Embryonic facial prominence (tissue), 1 donor: ENCODE results near the gene ODAD2.

Source experiments
- DNase-seq: peaks from one replicate; pipeline ENCODE4 v3.0.0-alpha.2; 2016; ENCODE audit errors: extremely low spot score

The ODAD2 gene

DNA sequence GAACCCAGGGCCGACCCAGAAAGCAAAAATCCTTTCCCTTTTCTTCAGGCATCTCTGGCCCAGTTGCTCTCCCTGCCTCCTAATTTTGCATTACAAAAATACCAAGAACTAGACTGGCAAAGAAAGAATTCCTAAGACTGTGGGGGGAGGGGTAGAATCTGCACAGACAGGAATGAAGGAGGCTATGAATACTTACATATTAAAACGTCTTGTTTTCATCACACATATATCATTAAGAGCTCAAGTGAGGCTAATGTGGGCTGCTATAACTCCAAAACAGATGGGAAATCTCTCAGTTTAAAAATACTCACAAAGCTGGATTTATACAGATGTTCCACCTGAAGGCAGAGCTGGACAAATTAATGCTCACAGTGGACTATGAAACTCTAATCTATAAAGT, 224.0 kb downstream of the ODAD2 start:
- DNase-seq = peak; percentile 9

DNA sequence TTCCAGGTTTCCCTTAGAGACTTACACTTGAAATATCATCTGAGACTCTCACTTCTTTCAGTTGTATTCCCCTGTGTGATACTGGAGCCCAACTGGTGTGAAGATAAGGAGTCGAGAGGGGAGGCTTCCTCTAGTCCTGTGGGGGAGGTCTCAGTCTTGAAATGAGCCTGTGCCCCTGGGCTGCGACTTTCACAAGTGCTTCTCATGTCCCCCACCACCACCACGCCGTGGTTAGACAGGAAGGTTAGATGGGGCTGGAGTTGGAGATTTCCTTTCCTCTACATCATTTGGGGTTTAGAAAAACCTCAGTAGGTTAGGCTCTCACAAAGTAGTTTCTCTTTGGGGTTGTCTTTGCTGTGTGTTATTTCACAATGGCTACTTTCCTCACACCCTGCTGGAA, 227.6 kb downstream of the ODAD2 start:
- no peak for DNase-seq

DNA sequence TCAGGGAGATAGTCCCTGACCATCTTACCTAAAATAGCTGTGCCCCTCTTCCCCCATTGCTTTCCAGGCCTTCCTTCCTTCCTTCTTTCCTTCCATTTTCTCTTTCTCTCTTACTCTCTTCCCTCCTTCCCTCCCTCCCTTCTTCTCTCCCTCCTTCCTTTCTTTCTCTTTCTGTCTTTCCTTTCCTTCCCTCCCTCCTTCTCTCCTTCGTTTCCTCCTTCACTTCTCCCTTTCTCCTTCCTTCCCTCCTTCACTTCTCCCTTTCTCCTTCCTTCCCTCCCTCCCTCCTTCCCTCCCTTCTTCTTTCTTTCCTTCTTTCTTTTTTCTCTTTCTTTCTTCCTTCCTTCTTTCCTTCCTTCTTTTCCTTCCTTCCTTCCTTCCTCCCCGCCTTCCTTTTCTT, 228.7 kb downstream of the ODAD2 start:
- DNase-seq = no peak
